ENCODE results near the gene LAMA2. TPM values are rescaled to one million over a fixed set of nuclear protein-coding genes. Genes with fewer than 3 reads are reported as not detected.

The LAMA2 gene
- total and polyA plus RNA-seq, 2 donors from 2014 or later = 2.2 to 20.8 TPM

DNA sequence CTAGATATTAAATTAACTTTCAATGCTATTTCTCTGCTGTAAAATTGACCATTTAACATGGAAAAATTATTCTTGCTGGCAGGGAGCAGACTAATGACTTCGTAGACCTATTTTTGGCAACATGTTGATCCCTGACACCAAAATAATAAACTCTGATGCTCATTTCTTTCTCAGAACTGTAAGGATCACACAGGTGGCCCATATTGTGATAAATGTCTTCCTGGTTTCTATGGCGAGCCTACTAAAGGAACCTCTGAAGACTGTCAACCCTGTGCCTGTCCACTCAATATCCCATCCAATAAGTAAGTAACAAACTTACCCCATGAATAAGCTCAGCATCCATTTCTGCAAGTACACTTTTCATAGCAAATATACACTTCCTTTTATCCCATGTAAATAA is 387.5 kb downstream of the LAMA2 start:
- Histone ChIP-seq H3K36me3 (ENCODE audit: control insufficient read depth in 2 of 3, insufficient read depth in 3 of 3, low read length in 3 of 3) (no peaks in the 10 kb centered on the region), H3K9ac (ENCODE audit: low read length in 3 of 3) (no peak overlapping the region), H3K9me3 (ENCODE audit: control insufficient read depth in 2 of 3, insufficient read depth in 1 of 3, low read length in 3 of 3) (no peaks in the 10 kb centered on the region), H3K27ac (ENCODE audit: low read depth in 2 of 2, low read length in 2 of 2) (no peak overlapping the region), H3K4me1 (ENCODE audit: control insufficient read depth in 2 of 3, insufficient read depth in 2 of 3, low read depth in 1 of 3, low read length in 3 of 3) (no peaks in the 10 kb centered on the region), H3K27me3 (ENCODE audit: control insufficient read depth, insufficient read depth, low read length) (no peaks in the 10 kb centered on the region), H3K4me3 (ENCODE audit: low read length in 3 of 3) (no peak overlapping the region)
- no peak for TF ChIP-seq CTCF (IDR thresholded peaks at IDR 0.05; ENCODE audit: borderline replicate concordance, extremely low read depth, insufficient read depth)
- intact Hi-C loops (cut with DNase I) = no loop called here
- no peak for FAIRE-seq
- no peak for DNase-seq

GRCh38 chr6:129273161-129273560 is 390.2 kb downstream of the LAMA2 start:
- DNase-seq = no peak
- intact Hi-C loops (cut with DNase I) = no loop called here
- no peak for TF ChIP-seq CTCF (IDR thresholded peaks at IDR 0.05; ENCODE audit: borderline replicate concordance, extremely low read depth, insufficient read depth)

GRCh38 chr6:129276461-129276860 is 393.5 kb downstream of the LAMA2 start:
- no peaks in the 10 kb centered on the region for H3K4me1 ChIP-seq (ENCODE audit: control insufficient read depth in 2 of 3, insufficient read depth in 2 of 3, low read depth in 1 of 3, low read length in 3 of 3)
- H3K9me3 ChIP-seq (ENCODE audit: control insufficient read depth in 2 of 3, insufficient read depth in 1 of 3, low read length in 3 of 3) = no peaks in the 10 kb centered on the region
- no peaks in the 10 kb centered on the region for H3K36me3 ChIP-seq (ENCODE audit: control insufficient read depth in 2 of 3, insufficient read depth in 3 of 3, low read length in 3 of 3)
- H3K27me3 ChIP-seq (ENCODE audit: control insufficient read depth, insufficient read depth, low read length) = no peaks in the 10 kb centered on the region
- intact Hi-C loops (cut with DNase I) = no loop called here
- no peak overlapping the region for H3K4me3 ChIP-seq (ENCODE audit: low read length in 3 of 3)
- H3K27ac ChIP-seq (ENCODE audit: low read depth in 2 of 2, low read length in 2 of 2) = no peak overlapping the region
- TF ChIP-seq CTCF (IDR thresholded peaks at IDR 0.05; ENCODE audit: borderline replicate concordance, extremely low read depth, insufficient read depth) = no peak
- FAIRE-seq = no peak
- no peak overlapping the region for H3K9ac ChIP-seq (ENCODE audit: low read length in 3 of 3)
- no peak for DNase-seq

More at GRCh38 chr6:129273161-129273560, 390.2 kb downstream of the LAMA2 start:
- Histone ChIP-seq H3K9ac (ENCODE audit: low read length in 3 of 3) (no peak overlapping the region), H3K9me3 (ENCODE audit: control insufficient read depth in 2 of 3, insufficient read depth in 1 of 3, low read length in 3 of 3) (no peaks in the 10 kb centered on the region), H3K4me1 (ENCODE audit: control insufficient read depth in 2 of 3, insufficient read depth in 2 of 3, low read depth in 1 of 3, low read length in 3 of 3) (no peaks in the 10 kb centered on the region), H3K4me3 (ENCODE audit: low read length in 3 of 3) (no peak overlapping the region), H3K27me3 (ENCODE audit: control insufficient read depth, insufficient read depth, low read length) (no peaks in the 10 kb centered on the region), H3K36me3 (ENCODE audit: control insufficient read depth in 2 of 3, insufficient read depth in 3 of 3, low read length in 3 of 3) (no peaks in the 10 kb centered on the region), H3K27ac (ENCODE audit: low read depth in 2 of 2, low read length in 2 of 2) (no peak overlapping the region)
- FAIRE-seq = no peak

DNA sequence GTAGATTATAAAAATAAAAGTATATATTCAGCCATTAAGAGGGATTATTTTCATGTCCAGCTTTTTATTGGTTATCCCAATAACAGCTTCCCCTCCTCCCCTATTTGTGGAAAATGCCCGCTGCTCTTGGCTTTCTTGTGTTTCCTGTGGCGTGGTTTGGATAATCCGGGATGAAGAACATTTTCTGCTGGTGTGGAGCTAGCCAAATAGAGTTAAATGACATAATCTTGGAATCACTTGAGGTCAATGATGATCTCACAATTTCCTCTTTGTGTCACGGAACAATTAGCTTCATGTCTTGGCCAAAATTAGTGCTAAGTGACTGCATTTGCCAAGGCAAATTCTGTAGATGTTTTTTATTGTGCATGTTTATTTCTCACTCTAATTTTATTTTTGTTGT is 394.0 kb downstream of the LAMA2 start:
- FAIRE-seq (no peak), DNase-seq (no peak)
- H3K9ac ChIP-seq (ENCODE audit: low read length in 3 of 3) = no peak overlapping the region
- H3K36me3 ChIP-seq (ENCODE audit: control insufficient read depth in 2 of 3, insufficient read depth in 3 of 3, low read length in 3 of 3) = no peaks in the 10 kb centered on the region
- H3K27ac ChIP-seq (ENCODE audit: low read depth in 2 of 2, low read length in 2 of 2) = no peak overlapping the region
- intact Hi-C loops (cut with DNase I) = no loop called here
- H3K4me1 ChIP-seq (ENCODE audit: control insufficient read depth in 2 of 3, insufficient read depth in 2 of 3, low read depth in 1 of 3, low read length in 3 of 3) = no peaks in the 10 kb centered on the region
- no peaks in the 10 kb centered on the region for H3K27me3 ChIP-seq (ENCODE audit: control insufficient read depth, insufficient read depth, low read length)
- H3K4me3 ChIP-seq (ENCODE audit: low read length in 3 of 3) = no peak overlapping the region
- H3K9me3 ChIP-seq (ENCODE audit: control insufficient read depth in 2 of 3, insufficient read depth in 1 of 3, low read length in 3 of 3) = no peaks in the 10 kb centered on the region
- no peak for TF ChIP-seq CTCF (IDR thresholded peaks at IDR 0.05; ENCODE audit: borderline replicate concordance, extremely low read depth, insufficient read depth)

Measured in kidney (tissue), 14 donors.